T-cell (primary cell): ENCODE data around the gene BMP7. TPM values are rescaled to one million over a fixed set of nuclear protein-coding genes. Genes with fewer than 3 reads are reported as not detected.

Source experiments
- ATAC-seq, 4 experiments: fragments of 200-7000 bp in 3 of 4; fragments of 150-1000 bp in 1 of 4; cut with Tn5 transposase; replicated peaks in 1 of 4; 1 replicate in 3 of 4; 2 replicates in 1 of 4; pipeline ENCODE4 v1.10.0; 2021; ENCODE audit warnings: moderate library complexity in 3 of 4, mild to moderate bottlenecking in 2 of 4, moderate number of reproducible peaks in 1 of 4
- CTCF ChIA-PET, 2 donors: fragments of 300-600 bp; sonication (Branson Sonifier 250); formaldehyde crosslinking; loops; one replicate each; lab custom pipeline; 2022; ENCODE audit warnings: antibody characterized with exemption in 2 of 2; lab: Charles Lee
- POLR2A ChIA-PET, 2 donors: fragments of 300-600 bp; sonication (Branson Sonifier 250); formaldehyde crosslinking; loops; one replicate each; lab custom pipeline; 2022; ENCODE audit warnings: antibody characterized with exemption in 2 of 2; lab: Charles Lee
- DNase-seq, 35 experiments: peaks; one replicate each; pipeline versions ENCODE4 v3.0.0 to v3.0.0-alpha.2; 2013 to 2023
- H3K27ac ChIP-seq: one replicate; pipeline ENCODE4 v1.5.1; 2013; ENCODE audit warnings: low read length
- H3K27me3 ChIP-seq, 2 experiments: replicated peaks in 1 of 2; 1 replicate in 1 of 2; 2 replicates in 1 of 2; pipeline versions ENCODE4 v1.6.1 to v1.7.0; 2013; ENCODE audit warnings: low read length in 1 of 2, mixed read lengths in 1 of 2; ENCODE audit not compliant: control insufficient read depth in 2 of 2, insufficient read depth in 2 of 2; ENCODE audit errors: extremely low read depth in 1 of 2
- H3K36me3 ChIP-seq, 2 donors: 1 replicate in 1 of 2; 2 replicates in 1 of 2; pipeline versions ENCODE4 v1.6.1 to v1.7.0; 2013; ENCODE audit warnings: low read length in 1 of 2; ENCODE audit not compliant: control insufficient read depth in 2 of 2, insufficient read depth in 1 of 2; ENCODE audit errors: extremely low read depth in 1 of 2
- H3K4me1 ChIP-seq, 2 experiments: 1 replicate in 1 of 2; 2 replicates in 1 of 2; pipeline versions ENCODE4 v1.6.1 to v1.7.0; 2013; ENCODE audit warnings: low read length in 2 of 2, mixed read lengths in 1 of 2; ENCODE audit not compliant: insufficient read depth in 2 of 2, control insufficient read depth in 1 of 2; ENCODE audit errors: extremely low read depth in 1 of 2
- H3K4me3 ChIP-seq, 2 donors: 1 replicate in 1 of 2; 2 replicates in 1 of 2; pipeline versions ENCODE4 v1.5.1 to v1.7.0; 2013; ENCODE audit warnings: mild to moderate bottlenecking in 2 of 2, low read length in 1 of 2, moderate library complexity in 1 of 2; ENCODE audit not compliant: control insufficient read depth in 1 of 2; ENCODE audit errors: extremely low read depth in 1 of 2
- H3K9me3 ChIP-seq: 2 replicates; pipeline ENCODE4 v1.7.0; 2013
- H3K27ac Mint-ChIP-seq, 2 donors: one replicate each; pipeline ENCODE4 v1.8.0; 2020 to 2021; ENCODE audit warnings: mild to moderate bottlenecking in 2 of 2, mixed read lengths in 2 of 2
- H3K27me3 Mint-ChIP-seq, 2 donors: one replicate each; pipeline ENCODE4 v1.8.0; 2021 to 2022; ENCODE audit warnings: mixed read lengths in 2 of 2
- H3K36me3 Mint-ChIP-seq: one replicate; pipeline ENCODE4 v1.8.0; 2021; ENCODE audit warnings: mixed read lengths
- H3K4me1 Mint-ChIP-seq, 3 donors: one replicate each; pipeline ENCODE4 v1.8.0; 2020 to 2022; ENCODE audit warnings: mixed read lengths in 3 of 3, mild to moderate bottlenecking in 1 of 3
- H3K4me3 Mint-ChIP-seq, 3 donors: one replicate each; pipeline ENCODE4 v1.8.0; 2020 to 2022; ENCODE audit warnings: mild to moderate bottlenecking in 3 of 3, mixed read lengths in 3 of 3, moderate library complexity in 3 of 3
- H3K9me3 Mint-ChIP-seq, 3 donors: one replicate each; pipeline ENCODE4 v1.8.0; 2020 to 2022; ENCODE audit warnings: mixed read lengths in 3 of 3
- WGBS: methylation state at CpG from one replicate; pipeline ENCODE4 v1.1.5; 2013; ENCODE audit warnings: missing lambda C conversion rate; ENCODE audit not compliant: insufficient coverage; 5-methylcytosine and 5-hydroxymethylcytosine counted together
- total RNA-seq, 35 experiments: library from RNA in 6 of 35; stranded (reverse) in 6 of 35; fragments of 120-200 nt in 1 of 35; gene quantifications; one replicate each; pipeline versions ENCODE4 v1.2.1 to v1.2.4 and lab custom pipeline; 2013 to 2026

The BMP7 gene
- total RNA-seq, 5 donors from 2014 or later (not counting 1 experiment from before 2014, with no cell fraction given): not detected

GRCh38 chr20:57209413-57209812, 57.0 kb downstream of the BMP7 start:
- no peak overlapping the region for H3K27ac Mint-ChIP-seq
- ATAC-seq (no peak), DNase-seq (no peak)
- Histone ChIP-seq H3K4me1 (no peaks in the 10 kb centered on the region), H3K27me3 (peaks cover 0 to 27% of the 10 kb centered on the region in 2 experiments), H3K36me3 (no peaks in the 10 kb centered on the region), H3K9me3 (no peaks in the 10 kb centered on the region), H3K4me3 (no peak overlapping the region), H3K27ac (no peak overlapping the region)
- 100% methylated on average over 1 of the region's 3 CpGs for WGBS
- no peaks in the 10 kb centered on the region for H3K36me3 Mint-ChIP-seq
- H3K4me1 Mint-ChIP-seq: no peaks in the 10 kb centered on the region
- H3K4me3 Mint-ChIP-seq: no peak overlapping the region
- POLR2A ChIA-PET: no interaction called here
- peaks cover 10 to 13% of the 10 kb centered on the region in 2 donors for H3K27me3 Mint-ChIP-seq
- CTCF ChIA-PET: no interaction called here
- H3K9me3 Mint-ChIP-seq: peaks cover 0 to 7% (median 0%) of the 10 kb centered on the region in 3 donors

DNA sequence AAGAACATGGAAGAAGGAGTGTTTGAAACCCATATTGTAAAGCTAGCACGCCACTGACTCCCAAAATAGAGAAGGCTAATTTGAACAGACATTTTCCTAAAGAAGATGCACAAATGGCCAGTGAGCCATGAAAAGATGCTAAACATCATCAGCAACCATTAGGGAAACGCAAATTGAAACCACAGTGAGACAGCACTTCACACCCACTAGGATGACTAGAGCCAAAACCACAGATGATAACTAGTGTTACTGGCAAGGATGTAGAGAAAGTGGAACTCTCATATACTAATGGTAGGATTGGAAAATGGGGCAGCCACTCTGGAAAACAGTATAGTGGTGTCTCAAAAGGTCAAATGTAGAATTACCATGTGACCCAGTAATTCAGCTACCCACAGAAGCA, 58.2 kb downstream of the BMP7 start:
- CTCF ChIA-PET: no interaction called here
- Mint-ChIP-seq H3K4me1 (no peaks in the 10 kb centered on the region), H3K4me3 (no peak overlapping the region), H3K36me3 (no peaks in the 10 kb centered on the region), H3K27ac (no peak overlapping the region), H3K27me3 (peaks cover 11 to 13% of the 10 kb centered on the region in 2 donors), H3K9me3 (peaks cover 0 to 7% (median 0%) of the 10 kb centered on the region in 3 donors)
- no peak overlapping the region for H3K27ac ChIP-seq
- POLR2A ChIA-PET: no interaction called here
- ATAC-seq: no peak
- DNase-seq: no peak
- no peaks in the 10 kb centered on the region for H3K36me3 ChIP-seq
- H3K4me3 ChIP-seq: no peak overlapping the region
- H3K4me1 ChIP-seq: no peaks in the 10 kb centered on the region
- no peaks in the 10 kb centered on the region for H3K9me3 ChIP-seq
- H3K27me3 ChIP-seq: peaks cover 0 to 21% of the 10 kb centered on the region in 2 experiments
- no CpG with 5 or more reads among the region's 2 CpGs for WGBS

GRCh38 chr20:57207251-57207650, 59.2 kb downstream of the BMP7 start:
- CTCF ChIA-PET: no interaction called here
- Mint-ChIP-seq H3K4me3 (no peak overlapping the region), H3K27ac (no peak overlapping the region), H3K9me3 (peaks cover 0 to 7% (median 0%) of the 10 kb centered on the region in 3 donors), H3K36me3 (no peaks in the 10 kb centered on the region), H3K27me3 (peaks cover 8 to 9% of the 10 kb centered on the region in 2 donors), H3K4me1 (no peaks in the 10 kb centered on the region)
- no peak for DNase-seq
- ATAC-seq: no peak
- Histone ChIP-seq H3K9me3 (no peaks in the 10 kb centered on the region), H3K4me1 (no peaks in the 10 kb centered on the region), H3K4me3 (no peak overlapping the region), H3K27me3 (peaks cover 0 to 13% of the 10 kb centered on the region in 2 experiments), H3K27ac (no peak overlapping the region), H3K36me3 (no peaks in the 10 kb centered on the region)
- POLR2A ChIA-PET: no interaction called here
- WGBS: 100% methylated on average over 2 of the region's 3 CpGs

- ATAC-seq: no peak
- ChIA-PET POLR2A (no interaction called here), CTCF (no interaction called here)
- no peak overlapping the region for H3K27ac ChIP-seq
- Mint-ChIP-seq H3K36me3 (no peaks in the 10 kb centered on the region), H3K27me3 (peaks cover 3 to 6% of the 10 kb centered on the region in 2 donors), H3K27ac (no peak overlapping the region), H3K4me1 (no peaks in the 10 kb centered on the region), H3K9me3 (peaks cover 0 to 7% (median 0%) of the 10 kb centered on the region in 3 donors), H3K4me3 (no peak overlapping the region)
- no peak overlapping the region for H3K4me3 ChIP-seq
- DNase-seq: no peak
- no peaks in the 10 kb centered on the region for H3K36me3 ChIP-seq
- H3K9me3 ChIP-seq: no peaks in the 10 kb centered on the region
- H3K4me1 ChIP-seq: no peaks in the 10 kb centered on the region
- peaks cover 0 to 2% of the 10 kb centered on the region in 2 experiments for H3K27me3 ChIP-seq
- 64% methylated on average over 9 of the region's 12 CpGs for WGBS
These were observed 60.7 kb downstream of the BMP7 start for GRCh38 chr20:57205606-57206219.

GRCh38 chr20:57203986-57204385, 62.5 kb downstream of the BMP7 start:
- no peak overlapping the region for H3K4me3 Mint-ChIP-seq
- Histone ChIP-seq H3K36me3 (no peaks in the 10 kb centered on the region), H3K4me3 (no peak overlapping the region), H3K27me3 (peaks cover 0 to 4% of the 10 kb centered on the region in 2 experiments), H3K27ac (no peak overlapping the region), H3K9me3 (no peaks in the 10 kb centered on the region), H3K4me1 (no peaks in the 10 kb centered on the region)
- peaks cover 3 to 15% of the 10 kb centered on the region in 2 donors for H3K27me3 Mint-ChIP-seq
- H3K4me1 Mint-ChIP-seq: no peaks in the 10 kb centered on the region
- ATAC-seq (no peak), DNase-seq (no peak)
- 82% methylated on average over 7 of the region's 7 CpGs for WGBS
- peaks cover 0 to 7% (median 0%) of the 10 kb centered on the region in 3 donors for H3K9me3 Mint-ChIP-seq
- CTCF ChIA-PET: no interaction called here
- POLR2A ChIA-PET: no interaction called here
- H3K36me3 Mint-ChIP-seq: no peaks in the 10 kb centered on the region
- no peak overlapping the region for H3K27ac Mint-ChIP-seq

- Mint-ChIP-seq H3K4me1 (no peaks in the 10 kb centered on the region), H3K36me3 (no peaks in the 10 kb centered on the region), H3K27me3 (peaks cover 4 to 15% of the 10 kb centered on the region in 2 donors), H3K9me3 (peaks cover 0 to 7% (median 0%) of the 10 kb centered on the region in 3 donors), H3K4me3 (no peak overlapping the region), H3K27ac (no peak overlapping the region)
- Histone ChIP-seq H3K4me1 (no peaks in the 10 kb centered on the region), H3K9me3 (no peaks in the 10 kb centered on the region), H3K27me3 (peaks cover 0 to 12% of the 10 kb centered on the region in 2 experiments), H3K27ac (no peak overlapping the region), H3K4me3 (no peak overlapping the region), H3K36me3 (no peaks in the 10 kb centered on the region)
- POLR2A ChIA-PET: no interaction called here
- DNase-seq (no peak), ATAC-seq (no peak)
- CTCF ChIA-PET: no interaction called here
- WGBS: 51% methylated on average over 2 of the region's 2 CpGs
These were observed 63.2 kb downstream of the BMP7 start for GRCh38 chr20:57203204-57203603.
